ENCODE data around the gene CRABP2.

The CRABP2 gene

DNA sequence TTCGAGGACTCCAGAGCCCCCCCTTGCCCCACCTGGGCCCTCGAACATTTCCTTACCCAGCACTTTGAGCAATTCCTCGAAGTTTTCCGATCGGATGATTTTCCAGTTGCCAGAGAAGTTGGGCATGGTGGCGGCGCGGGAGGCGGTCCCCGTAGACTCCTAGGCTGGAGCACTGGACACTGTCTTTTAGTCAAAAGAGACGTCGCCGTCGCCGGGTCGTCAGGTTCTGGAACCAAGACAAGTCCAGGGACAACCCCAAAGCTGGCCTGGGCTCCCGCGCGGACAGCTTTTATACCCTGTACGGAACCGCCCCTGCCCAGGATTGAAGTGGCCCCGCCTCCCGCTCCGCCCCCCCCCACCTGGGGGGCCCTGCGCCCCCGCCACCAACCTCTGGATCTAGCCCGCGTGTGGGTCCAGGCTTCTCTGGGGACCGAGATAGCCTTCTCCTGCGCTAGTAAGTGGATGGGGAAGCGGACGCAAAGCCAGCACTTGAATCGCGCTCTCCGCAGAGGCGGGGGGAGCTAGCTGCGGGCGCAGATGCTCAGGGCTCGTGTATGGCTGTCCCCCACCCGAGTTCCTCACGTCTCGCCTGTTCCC is at the start of gene CRABP2:
TSS of gene CRABP2 (minus strand) at position 263 of the 597 bp plus-strand sequence. CDS start at position 126, 137 bp downstream.
- DNase-seq, result no peak

DNA sequence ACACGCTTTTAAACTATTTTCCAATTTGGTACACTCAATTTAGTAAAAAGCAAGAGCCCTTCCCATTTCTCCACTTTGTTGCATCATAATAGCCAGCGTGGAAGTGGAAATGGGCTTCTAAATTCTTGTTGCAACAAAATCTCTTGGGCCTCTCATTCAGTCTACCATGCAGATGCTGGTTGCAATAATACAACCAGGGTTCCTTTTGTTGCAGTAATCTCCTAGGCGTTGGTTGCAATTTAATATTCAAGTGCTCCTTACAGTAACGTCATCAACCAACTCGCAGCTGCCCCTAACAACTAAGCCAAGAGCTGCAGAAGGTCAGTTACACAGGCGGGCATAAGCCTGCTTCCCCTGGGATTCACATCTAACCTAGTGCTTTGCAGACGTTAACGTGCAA is 48.8 kb upstream of the CRABP2 start:
- no peak for DNase-seq

DNA sequence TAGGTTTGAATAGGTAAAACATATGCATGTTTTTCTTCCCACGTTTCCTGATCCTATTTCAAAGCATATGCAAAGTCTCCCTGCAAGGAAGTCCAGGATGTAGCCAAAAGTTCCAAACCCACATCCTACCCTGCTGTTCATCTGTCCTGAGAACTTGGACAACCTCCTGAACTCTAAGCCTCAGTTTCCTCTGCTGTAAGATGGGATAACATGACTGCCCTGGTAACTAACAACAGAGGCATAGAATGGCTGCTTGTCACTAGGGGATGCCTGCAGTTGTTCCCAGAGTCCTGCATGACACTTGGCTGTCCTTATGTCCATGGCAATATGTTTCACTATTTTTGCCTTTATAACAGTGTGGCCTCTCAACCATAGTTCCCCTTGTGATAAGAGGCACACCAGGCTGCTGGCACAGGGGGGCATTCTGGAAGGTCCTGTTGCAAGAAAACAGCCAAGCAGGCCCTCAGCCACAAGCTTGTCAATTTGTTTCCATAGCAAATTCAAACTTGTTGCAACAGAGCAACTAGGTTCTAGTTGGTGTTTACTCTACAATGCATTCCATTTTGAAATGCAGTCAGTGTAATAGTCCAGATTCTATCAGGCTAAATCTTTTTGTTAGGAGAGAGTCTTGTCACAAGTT is 47.6 kb upstream of the CRABP2 start:
- DNase-seq, result no peak

DNA sequence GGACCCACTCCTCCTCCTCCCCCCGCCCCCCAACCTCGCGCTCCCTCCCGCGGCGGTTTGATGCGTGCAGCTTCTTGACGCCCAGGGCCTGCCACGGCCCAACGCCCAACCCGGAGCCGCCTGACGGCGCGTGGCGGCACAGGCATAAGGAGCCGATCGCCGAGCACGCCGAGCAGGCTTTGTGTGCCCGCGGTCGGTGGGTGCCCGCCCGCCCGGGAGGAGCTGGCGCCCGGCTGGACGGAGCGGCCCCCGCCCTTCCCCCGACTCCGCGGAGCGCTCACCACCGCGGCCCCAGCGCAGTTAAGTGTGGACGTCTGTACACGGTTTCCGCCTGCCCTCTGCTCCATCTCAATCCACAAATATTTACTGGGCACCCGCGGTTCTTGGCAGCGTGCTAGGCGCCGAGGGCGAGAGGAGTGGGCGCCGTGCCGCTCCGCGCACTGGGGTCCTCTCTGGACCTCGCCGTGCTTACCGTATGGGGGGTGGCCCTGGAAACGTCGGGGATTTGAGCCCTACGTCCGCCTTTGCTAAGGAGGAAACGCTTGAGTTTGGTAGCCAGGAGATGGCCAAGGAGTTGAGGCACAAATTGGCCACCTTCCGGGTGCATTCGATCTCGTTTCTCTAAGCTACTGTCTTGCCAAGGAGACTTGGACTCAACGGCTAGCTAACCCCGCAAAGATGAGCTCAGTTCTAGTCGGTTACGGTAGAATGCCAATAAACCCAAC is 46.5 kb upstream of the CRABP2 start:
- DNase-seq, result peak; percentile 98

DNA sequence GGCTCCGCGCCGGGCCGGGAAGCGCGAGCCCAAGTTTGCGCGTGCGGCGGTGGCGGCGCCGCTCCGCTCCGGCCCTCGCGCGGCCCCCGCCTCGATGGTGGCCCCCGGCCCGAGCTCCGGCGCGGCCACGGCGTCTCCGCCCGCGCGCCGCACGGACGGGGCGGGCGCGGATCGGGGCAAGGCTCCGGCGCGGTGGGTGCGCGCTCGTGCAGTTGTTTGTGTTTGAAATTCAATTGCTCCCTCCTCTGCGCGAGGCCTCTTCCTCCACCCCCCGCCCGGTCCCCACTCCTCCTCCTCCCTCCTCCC is 46.0 kb upstream of the CRABP2 start, which contains the start of gene HDGF:
TSS of gene HDGF (minus strand) at position 225 of the 306 bp plus-strand sequence. CDS start 246 bp downstream, outside the sequence.
- DNase-seq, result no peak

DNA sequence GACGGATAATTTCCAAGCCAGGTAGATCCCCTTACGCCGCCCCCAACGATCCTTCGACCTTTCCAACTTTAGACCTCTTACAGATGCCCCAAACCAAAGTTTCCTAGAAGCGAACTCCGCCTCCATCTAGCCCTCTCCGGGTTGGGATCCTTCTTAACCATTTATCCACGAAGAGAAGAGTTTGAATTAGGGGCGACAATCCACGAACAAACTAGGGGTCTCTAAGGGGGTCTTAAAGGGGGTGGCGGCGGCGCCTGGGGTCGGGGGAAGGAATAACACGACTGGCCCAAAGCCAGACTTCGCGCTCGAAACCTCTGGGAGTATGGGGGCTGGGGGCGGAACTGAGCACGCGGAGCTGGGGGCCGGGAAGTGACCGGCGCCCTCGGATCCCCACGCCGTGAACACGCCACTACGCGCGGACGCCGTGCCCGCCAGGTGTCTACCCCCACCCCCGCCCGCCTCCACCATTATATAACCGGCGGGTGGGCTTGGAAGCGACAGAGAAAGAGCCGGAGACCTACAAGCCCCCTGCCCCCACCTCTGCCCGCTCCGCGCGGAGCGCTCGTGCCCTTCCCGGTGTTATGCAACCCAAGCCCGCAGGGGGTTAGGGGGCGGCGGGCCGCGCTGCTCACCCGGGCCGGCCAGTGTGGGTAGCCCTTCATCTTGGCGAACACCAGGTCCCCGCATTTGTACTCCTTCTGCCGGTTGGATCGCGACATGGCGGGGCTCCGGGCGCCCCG is 45.5 kb upstream of the CRABP2 start:
- DNase-seq, result no peak

DNA sequence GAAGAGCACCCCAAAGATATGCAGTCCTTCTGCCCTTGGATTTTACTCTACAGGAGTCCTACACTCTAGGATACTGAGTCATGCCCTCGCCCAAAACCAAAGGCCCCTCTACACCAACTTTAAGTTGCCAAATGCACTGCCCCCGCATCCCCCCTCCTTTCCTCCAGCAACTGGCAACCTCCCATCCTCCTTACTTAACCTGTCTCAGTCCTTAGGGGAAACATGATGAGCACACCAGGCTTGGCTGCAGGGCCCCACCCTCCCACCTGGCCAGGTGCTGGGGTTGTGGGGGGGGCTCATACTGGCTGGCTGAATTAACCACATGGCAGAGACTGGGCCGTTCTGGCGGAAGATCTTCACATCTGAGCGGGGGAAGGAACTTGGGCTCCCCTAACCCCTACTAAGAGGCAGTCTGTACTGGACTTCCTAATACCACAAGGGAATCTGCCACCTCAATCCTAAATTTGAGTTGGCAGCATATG is 44.8 kb upstream of the CRABP2 start:
- DNase-seq, result peak; percentile 68

DNA sequence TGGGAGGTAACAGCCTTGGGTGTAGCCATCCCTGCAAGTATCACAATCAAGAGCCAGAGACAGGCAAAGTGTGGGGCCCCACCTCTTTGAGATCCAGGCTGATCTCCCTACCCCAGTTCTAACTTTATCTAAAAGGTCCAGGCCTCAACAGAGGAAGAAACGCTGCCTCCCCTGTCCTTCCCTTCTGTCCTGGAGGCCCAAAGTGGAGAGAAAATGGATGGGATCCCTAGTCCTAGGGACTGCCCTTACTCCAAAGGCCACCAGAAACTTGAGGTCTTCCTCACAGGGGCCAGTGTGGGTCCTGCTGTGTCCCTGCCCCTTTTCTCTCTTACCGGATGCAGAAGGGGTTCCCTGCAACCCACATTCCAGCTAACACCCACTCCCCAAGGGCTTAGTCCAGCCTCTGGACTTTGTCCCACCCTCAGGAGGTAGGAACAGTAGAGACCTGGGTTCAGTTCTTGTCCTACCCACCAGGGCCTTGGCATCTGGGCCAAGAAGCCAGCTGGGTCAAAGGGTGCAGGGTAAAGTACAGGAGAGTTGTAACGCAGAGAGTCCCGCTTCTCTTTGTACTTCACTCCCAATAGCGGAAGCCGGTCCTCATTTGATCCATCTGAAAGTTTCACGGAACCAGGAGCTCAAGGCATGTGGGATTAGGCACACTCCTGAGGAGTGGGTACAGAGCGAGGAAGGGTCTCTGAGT is 44.2 kb upstream of the CRABP2 start:
- no peak for DNase-seq

DNA sequence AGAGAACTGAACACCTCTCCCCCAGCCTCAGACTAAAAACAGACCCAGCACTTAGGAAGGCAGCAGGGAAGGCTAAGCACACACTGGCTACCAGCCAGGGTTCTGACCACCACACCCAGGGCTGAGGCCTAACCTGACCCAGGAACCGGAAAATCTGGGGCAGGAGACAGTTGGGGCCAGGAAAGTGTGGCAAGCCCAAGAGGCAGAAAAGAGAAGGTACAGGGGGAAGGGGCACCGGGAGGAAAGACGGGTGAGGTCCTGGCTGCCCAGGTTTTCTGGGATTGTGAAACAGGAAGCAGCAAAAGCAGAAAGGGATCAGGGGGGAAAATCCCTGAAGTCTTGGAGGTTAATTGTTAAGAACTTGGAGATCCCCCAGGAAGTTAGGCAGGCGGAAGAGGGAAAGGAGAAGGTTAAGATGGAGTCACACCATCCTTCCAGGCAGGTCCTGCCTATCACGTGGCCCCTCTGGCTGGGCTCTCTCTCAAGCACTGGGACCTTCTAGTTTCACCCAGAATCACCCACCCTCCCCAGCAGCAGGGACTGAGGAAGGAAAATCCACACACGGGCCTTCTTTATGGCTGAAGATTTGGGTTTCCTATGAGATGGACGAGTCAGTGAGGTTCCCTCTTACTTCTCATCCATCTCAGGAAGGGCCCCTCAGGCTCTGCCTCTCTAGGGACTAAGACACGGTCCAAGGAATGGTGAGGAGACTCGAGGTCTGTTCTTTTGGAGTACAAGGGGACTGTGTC is 43.5 kb upstream of the CRABP2 start:
- DNase-seq, result peak; percentile 76

DNA sequence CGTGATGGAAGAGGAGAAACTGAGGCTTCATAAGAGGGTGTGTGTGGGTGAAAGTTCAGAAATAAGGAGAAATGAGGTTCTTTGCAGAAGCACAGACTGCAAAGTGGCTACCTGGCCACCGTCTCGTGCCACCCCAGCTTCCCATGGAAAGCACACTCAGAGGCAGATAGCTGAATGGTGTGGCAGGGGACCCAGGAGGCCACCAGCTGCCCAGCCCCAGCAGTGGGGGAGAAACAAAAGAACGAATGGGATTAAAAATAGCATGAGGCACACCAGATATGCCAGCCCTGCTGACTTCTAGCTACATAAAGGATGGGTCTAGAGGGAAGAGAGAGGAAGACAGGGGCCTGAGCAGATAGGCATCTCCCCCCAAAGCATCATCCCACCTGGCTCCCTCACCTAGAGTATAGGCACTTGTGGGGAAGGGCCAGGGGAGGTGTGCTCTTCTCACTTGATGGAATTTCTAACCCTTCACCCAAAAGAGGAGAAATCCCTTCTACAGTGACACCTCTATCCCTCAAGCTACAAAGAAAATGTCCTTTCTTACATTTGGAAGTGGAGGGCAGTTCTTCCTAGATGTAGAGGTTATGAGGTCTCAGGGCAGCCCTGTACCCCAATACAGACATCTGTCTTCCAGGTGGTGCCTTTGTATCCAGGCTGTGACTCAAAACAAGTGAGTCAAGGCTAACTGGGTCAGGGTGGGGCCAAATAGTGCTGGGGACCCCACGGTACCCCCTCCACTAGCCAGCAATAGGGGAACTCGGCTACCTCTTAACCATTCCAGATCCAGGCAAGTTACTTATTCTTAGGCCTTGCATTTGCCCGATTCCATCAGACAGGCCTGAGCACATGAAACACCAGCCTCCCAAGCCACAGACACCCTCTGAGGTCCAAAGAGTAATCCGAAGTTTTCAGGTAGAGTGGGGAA is 42.6 kb upstream of the CRABP2 start:
- no peak for DNase-seq

DNA sequence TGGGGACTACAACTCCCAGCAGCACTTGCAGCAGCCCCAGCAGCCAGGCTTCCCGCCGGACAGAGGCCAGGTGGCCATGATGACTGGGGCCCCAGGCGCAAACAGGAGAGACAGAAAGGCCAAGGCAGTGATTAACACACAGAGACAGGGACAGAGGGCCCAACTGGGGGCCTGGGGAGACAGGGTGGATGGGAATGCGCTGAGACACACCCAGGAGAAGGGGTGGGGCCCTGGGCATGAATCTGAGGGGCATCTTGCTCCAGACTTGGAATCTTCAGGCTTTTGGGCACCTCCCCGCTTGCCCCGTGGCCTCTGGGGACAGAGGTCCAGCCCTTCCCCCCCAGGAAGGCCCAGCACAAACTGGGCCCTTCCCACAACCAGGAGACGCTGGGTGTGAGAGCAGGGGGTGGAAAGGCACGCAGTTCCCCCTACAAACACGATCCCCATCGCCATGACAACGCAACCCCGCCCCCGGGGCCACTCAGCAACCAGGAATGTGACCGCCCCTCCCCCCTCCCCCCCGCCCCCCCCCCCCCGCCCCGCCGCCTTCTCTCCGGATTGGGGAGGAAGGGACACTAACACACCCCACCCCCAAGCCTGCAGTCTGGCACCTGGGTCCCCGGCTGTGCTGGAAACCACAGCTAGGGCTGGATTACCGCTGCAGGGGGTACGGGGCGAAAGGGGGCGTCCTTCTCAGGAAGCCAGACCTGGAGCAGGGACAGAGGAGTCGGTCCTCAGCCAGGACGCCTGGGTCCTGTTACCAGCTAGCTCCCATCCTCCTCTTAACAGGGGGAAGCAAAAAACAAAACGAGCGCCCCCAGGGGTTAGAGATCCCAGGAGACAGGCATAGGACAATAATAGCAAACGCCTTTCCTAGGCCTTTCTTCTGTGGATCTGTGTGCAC is 41.6 kb upstream of the CRABP2 start:
- peak; percentile 93 for DNase-seq

DNA sequence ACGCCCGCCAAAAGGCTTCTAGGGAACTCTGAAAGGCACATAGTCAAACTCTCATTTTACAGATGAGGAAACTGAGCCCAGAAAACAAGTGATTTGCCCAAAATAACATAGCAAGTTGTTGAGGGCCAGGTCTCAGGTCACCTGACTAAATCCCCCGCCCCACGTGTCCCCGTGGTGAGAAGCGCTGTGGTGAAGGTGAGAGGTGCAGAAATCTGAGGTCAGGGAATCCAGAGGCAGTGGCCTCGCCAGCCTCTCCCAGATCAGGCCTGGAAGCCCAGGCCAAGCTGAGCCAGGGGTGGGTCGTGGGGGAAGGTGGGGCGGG is 41.0 kb upstream of the CRABP2 start:
- no peak for DNase-seq

DNA sequence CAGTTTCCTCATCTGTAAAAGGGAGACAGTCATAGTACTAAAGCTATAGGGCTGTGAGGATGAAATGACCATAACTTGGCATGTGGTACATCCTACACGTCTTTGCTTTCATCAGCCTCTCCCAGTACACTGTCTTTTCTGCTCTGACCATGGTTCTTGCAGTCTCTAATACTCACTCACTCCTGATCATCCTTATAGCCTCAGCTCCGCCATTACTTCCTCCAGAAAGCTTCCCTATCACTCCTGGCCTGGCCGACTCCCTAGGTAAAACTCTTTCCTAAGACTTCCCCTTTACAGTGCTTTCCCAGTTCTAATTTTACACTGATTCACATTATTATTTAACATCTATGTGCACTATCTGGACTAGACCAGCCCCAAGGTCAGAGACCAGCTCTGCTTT is 40.5 kb upstream of the CRABP2 start:
- DNase-seq, result no peak

DNA sequence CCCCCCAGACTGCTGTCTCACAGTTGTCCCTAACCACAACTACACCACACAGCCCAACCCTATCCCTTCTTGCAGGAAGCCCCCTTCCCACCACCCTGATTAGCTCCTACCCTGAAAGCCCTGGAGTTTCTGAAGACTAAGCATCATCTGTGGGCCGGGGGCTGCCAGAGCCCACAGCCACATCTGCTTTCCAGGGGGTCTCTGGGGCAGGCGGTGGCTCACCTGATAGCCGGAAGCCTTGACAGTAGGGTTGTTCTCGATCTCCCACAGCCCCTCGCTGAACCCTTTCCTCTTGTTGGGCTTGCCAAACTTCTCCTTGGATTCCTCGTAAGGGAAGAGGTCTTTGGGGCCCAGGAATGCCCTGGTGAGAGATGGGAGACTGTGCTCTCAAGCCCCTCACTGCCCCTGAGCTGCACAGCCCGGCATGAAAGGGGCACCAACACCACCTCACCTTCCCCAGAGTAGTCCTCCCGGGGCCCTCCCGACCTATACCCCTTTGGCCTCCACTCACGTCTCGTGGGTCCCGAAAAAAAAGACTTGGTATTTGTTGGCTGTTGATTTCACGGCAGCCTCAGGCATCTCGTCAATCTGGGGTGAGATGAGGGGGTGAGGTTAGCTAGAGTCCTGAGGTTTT is 39.5 kb upstream of the CRABP2 start:
- no peak for DNase-seq

DNA sequence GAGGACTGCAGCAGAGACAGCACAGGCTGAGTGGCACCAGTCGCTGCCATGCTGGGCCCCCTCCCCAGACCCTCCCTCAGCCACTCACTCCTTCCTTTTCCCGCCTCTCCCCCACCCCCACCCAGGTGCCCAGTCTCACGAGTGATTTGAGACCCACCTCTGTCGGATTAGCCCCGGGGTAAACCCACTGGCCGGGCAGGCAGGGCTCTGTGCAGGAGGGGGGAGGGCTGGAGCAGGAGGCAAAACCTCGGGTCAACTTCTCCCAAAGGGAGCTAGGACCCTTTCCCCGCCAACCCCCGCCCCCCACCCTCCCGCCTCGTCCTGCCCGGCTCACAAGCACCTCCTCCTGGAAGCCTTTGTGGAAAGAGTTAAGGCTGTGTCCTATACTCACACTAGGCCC is 39.0 kb upstream of the CRABP2 start:
- DNase-seq, result no peak

DNA sequence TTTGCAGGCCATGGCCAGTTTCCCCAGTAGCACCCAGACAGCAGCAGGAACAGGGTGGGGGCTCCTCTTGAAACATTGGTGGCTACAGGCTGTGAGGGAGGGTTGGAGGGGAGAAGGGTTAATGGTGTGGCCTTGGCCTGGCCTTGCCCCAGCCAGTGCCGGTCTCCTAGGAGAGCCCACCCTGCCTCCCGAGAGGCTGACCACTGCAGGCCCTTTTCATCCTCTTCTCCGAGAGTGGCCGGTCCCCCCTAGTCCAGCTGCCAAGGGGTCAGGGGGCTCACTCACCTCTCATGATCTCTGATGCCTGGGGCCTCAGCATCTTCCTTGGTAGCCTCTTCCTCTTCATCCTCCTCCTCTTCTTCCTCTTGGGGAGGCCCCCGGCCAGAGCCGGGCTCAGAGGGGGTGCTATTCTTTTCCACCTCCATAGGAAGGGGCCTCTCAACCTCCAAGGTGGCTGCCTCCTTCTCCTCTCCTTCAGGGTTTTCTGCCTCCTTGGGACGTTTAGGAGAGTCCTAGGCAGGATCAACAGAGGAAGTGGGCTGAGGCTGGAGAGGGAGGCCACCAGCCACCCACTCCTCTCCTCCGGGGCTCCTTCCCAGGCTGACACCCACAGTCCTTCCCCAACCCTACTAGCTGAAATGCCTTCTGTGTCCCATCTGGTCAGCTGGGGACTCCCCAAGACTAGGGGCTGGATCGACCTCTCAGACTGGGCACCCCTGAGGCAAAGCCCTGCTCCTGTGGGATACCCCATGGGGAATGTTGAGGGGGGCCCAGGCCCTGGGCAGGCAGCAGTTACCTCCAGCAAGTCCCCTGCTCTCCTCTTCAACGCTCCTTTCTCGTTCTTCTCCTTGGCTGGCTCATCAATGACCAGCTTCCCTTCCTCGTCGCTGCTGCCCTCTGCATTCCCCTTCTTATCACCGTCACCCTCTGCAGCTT is 38.3 kb upstream of the CRABP2 start:
- DNase-seq, result no peak

DNA sequence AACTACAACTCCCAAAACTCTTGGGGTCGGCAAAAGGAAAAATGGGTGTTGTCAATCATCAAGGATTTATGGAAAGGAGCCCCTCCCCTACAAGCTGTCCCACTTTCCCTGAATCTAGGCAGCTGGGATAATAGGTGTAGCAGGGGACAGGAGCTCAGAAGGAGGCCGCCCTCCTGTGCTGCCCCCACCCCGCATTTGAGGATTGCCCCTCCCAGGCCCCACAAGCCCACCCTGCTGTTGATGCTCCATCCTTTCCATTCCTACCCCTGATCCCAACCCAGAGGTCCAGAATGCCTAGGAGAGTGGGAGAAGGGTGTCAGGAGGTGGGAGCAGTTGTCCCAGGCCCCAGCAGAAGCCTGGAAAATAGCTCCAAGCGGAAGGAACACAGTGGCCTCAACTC is 37.4 kb upstream of the CRABP2 start:
- no peak for DNase-seq

DNA sequence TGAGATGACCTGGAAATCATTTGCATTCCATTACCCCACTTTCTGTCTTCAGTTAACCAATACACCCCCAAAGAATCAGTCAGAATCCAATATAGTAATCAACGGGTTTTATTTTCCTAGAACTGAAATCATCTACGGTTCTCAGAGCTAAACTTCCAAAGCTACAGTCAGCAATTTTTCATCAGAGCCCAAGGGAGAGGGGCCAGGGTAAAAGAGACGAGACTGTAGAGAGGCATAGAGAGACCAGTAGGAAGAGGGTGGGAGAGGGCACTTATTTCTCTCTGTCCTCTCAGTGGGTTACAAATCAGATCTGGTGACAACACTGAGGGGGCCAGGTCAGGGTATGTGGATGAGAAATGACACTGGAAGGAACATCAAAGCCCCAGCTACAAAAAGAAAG is 36.6 kb upstream of the CRABP2 start:
- no peak for DNase-seq

All from NCI-H226 (cell line).